SKM-1 treated with dmso at 0.1 percent for 144 hours (cell line): ENCODE results near the gene PER2.
A peak's percentile ranks its signal among the peaks of the same experiment; 100 is the strongest.
"Not testable (repeated sequence)": the region's sequence is repeated elsewhere in the genome, so short reads cannot be mapped to it uniquely, and the experiment has no call there.

ENCODE experiments used
- DNase-seq: peaks from one replicate; lab custom pipeline; 2025; ENCODE audit not compliant: unreplicated experiment; lab: John Stamatoyannopoulos, UW

Gene PER2, protein sequence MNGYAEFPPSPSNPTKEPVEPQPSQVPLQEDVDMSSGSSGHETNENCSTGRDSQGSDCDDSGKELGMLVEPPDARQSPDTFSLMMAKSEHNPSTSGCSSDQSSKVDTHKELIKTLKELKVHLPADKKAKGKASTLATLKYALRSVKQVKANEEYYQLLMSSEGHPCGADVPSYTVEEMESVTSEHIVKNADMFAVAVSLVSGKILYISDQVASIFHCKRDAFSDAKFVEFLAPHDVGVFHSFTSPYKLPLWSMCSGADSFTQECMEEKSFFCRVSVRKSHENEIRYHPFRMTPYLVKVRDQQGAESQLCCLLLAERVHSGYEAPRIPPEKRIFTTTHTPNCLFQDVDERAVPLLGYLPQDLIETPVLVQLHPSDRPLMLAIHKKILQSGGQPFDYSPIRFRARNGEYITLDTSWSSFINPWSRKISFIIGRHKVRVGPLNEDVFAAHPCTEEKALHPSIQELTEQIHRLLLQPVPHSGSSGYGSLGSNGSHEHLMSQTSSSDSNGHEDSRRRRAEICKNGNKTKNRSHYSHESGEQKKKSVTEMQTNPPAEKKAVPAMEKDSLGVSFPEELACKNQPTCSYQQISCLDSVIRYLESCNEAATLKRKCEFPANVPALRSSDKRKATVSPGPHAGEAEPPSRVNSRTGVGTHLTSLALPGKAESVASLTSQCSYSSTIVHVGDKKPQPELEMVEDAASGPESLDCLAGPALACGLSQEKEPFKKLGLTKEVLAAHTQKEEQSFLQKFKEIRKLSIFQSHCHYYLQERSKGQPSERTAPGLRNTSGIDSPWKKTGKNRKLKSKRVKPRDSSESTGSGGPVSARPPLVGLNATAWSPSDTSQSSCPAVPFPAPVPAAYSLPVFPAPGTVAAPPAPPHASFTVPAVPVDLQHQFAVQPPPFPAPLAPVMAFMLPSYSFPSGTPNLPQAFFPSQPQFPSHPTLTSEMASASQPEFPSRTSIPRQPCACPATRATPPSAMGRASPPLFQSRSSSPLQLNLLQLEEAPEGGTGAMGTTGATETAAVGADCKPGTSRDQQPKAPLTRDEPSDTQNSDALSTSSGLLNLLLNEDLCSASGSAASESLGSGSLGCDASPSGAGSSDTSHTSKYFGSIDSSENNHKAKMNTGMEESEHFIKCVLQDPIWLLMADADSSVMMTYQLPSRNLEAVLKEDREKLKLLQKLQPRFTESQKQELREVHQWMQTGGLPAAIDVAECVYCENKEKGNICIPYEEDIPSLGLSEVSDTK (N-terminal part only)

DNA sequence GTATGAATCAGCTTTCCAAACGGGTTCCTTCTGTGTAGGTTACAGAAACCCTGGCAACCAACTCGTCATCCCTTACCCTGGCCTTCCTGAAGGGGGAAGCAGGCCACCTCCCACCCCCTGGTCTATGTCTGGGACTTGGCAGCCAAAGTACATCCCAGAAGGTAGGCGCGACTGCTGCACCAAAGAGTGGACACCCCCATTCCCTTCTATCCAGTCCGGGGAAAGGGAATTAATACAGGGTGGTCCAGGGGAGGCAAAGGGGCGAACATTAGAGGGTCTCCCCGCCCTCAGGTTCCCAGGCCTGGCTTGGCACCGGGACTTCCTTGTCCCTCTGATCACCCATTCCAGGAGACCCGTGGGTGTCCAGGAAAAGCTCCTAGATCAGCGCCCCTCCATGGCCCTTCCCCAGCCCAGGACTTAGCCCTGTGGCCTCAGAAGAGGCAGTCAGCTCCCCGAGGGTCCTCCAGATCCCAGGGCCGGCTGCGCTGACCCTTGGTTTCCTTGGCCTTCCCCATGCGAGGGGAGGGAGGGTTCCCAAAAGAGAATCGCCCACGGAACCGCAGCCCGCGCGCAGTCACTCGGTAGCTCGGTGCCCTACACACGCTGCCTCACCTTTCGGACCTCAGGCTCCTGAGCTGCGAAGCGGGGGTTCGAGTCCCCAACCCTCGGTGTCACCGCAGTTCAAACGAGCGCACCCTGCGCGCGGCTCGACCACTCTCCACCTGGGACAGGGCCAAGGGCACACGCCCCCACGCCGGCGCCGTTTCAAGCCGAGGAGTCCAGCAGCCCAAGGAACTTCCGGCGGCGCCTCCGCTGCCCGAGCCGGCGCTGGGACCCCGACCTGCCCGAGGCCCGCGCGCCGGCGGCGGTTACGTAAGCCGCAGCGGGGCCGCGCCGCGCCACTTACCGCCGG, at the start of gene PER2:
PER2 (minus strand) TSS at position 874 of the 913 bp plus-strand sequence. CDS start 10,674 bp downstream, outside the sequence.
- DNase-seq: peak; percentile 75

DNA sequence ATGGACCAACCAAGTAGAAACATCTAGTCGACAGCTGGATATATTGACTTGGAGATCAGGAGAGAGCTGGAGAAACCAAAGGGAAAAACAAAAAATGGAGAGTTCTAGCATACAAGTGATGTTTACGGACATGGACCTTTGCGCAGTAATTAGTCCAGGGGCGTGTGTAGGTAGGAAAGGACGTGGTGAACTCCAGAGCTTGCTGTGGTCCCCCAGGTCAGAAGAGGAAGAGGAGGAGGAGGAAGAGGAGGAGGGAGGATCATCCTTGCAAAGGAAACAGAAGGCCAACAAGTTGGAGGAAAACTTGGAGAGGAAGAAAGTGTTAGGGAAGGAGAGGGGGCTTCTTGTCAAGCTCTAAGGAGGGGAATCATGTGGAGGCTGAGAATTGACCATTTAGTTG, 49.4 kb upstream of the PER2 start:
- no peak for DNase-seq

DNA sequence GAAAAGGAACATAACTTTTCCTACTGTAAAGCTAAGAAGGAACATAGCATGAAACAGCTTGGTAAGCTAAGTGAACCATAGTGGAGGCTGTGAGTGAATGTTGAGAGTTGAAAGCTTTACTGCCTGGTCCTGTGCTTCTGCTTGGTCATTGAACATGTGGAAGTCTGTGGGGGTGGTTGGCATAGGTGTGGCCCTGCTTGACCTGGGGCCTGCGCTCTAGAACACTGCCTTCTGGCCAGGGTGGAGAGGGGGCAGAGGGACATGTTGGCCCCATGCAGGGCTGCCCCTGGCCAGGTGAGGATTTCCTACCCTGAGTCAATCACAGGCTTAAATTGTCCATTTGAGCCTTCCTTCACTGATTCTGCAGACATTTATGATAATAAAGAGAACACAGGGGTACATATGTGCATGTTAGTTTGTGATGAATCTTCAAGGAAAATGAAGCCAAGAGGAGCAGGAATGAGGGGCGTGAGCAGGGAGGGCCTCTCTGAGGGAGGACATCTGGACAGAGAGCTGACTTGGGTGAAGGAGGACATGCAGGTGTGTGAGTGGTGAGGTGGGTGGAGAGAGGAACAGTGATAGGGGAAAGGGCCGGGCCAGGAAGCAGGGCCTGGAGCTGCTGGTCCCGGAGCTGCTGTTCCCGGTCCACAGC, 48.5 kb upstream of the PER2 start:
- no peak for DNase-seq

DNA sequence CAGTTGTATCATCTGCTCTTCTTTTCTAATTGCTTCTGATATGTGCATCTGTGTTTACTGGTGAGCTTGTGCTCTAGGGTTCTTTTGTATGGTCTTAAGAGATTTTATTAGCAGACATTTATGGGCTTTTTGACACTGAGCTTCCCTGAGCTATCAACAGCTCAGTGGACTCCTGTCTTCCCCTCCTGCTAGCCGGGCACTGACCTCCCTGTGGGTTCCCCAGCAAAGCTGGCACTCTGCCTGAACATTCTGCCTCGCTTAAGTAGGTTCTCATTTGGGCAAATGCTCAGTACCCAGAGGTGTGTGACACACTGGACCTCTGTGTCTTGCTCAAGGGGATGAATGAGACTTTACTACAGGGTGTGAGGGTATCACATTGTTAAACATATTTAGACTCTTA, 47.7 kb upstream of the PER2 start:
- no peak for DNase-seq

DNA sequence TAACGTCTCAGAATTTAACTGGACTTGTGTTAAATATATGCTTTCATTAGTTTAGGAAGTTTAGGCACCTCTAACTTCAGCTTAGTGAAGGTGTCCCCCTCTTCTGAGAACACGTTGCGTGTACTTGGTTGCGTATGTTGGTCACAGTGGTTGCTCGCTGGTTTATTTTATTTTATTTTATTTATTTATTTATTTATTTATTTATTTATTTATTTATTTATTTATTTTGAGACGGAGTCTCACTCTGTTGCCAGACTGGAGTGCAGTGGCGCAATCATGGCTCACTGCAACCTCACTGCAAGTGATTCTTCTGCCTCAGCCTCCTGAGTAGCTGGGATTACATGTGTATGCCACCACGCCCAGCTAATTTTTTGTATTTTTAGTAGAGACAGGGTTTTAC, 47.2 kb upstream of the PER2 start:
- DNase-seq: not testable (repeated sequence)

DNA sequence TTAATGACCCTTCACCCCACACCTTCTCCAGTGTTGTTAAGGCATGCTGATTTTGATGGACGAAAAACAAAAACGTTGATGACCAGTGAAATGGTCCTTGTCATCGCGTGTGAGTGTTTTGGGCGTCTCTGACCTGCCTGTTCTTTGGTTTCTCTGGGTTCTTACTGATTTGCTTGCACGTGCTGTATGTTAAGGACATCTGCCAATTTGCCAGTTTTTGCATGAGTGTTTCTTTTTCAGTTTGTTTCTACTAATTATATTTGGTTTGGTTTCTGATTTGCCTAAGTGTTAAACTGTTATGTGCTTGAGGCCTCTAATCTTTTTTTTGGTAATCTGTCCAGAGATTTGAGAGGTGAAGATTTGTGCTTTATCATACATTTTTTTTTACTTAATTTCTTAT, 46.5 kb upstream of the PER2 start:
- no peak for DNase-seq

DNA sequence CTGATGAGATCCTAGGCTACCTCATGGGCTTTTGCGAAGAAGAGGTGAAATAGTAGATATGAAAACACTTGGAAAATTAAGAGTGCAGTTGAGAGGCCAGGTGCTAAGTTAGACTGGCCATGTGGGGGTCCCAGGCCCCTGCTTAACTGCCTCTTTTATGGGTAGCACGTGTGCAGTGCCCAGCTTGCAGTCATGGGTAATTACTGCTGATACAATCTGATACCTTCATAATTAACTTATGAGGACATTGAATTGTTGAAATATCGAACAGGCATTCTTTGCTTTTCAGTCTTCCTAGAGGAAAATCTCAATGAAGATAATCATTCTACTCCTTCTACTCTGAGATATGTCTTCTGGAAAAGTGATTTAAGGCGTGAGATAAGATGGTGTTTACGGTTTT, 43.5 kb upstream of the PER2 start:
- DNase-seq: no peak

DNA sequence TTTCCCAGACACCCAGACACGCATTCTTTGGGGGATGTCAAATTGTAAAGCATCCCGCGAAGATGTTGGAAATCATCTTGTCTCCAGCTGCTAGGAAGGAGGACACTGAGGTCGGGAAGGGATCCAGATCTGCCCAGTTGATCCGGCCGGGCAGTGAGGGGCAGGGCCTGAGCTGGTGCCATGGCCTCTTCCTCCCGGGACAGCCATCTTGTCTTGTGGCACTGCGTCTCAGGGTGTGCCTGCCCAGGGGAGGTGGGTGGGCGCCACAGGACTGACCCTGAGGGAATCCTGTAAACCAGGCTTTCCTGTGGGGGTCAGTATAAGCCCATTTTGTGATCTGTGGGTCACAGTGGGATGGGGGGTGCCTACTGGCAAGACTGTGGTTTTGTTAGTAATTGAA, 42.0 kb upstream of the PER2 start:
- no peak for DNase-seq

DNA sequence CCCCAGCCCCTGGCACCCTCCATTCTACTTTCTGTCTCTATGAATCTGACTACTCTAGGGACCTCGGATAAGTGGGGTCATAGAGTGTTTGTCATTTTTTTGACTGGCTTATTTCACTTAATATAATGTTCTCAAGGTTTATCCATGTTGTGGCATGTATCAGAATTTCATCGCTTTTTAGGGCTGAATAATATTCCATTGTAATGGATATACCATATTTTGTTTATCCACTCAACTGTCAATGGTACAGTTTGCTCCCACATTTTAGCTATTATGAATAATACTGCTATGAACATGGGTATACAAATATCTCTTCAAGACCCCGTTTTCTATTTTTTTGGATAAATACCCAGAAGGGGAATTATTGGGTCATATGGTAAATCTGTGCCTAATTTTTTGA, 39.3 kb upstream of the PER2 start:
- DNase-seq: no peak

DNA sequence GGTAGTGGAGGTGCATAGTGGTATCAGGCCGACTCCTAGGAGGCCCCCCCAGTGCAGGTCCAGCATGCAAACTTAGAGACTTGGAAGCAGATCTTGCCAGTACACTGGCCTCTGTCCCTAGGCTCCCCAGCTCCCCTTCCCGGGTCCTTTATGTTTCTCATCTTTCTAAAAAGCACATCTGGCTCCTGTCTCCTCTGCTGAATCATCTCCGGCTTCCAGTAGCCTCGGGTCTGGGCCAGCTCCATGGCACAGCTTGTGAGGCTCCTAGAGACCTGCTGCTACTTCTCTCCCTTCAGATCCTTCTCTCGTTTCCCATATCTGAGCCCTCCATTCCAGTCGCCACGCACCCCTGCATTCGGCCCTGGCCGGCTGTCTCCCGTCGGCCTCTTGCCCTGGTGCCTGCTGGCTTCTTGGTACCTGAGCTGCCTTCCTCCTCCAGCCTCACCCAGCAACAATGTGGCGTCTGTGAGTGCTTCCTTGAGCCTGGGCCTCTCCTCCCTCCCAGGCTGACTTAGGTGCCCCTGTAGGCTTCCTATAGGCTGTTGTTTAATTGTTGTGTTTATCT, 38.5 kb upstream of the PER2 start:
- DNase-seq: no peak

DNA sequence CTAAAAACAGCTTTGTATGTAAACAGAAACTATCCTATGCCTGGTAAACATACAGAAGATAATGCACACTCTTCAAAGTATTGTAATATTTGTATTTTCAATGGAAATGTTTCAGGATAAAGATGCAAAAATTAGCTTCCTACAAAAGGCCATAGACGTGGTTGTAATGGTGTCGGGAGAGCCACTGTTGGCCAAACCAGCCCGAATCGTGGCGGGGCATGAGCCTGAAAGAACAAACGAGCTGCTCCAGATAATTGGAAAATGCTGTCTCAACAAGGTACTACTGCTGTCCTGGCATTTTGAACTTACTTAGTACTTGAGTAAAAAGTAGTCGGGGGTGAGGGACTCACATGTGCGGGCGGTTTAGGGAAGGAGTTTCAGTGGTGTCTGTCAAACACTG, 37.3 kb upstream of the PER2 start:
- DNase-seq: no peak

DNA sequence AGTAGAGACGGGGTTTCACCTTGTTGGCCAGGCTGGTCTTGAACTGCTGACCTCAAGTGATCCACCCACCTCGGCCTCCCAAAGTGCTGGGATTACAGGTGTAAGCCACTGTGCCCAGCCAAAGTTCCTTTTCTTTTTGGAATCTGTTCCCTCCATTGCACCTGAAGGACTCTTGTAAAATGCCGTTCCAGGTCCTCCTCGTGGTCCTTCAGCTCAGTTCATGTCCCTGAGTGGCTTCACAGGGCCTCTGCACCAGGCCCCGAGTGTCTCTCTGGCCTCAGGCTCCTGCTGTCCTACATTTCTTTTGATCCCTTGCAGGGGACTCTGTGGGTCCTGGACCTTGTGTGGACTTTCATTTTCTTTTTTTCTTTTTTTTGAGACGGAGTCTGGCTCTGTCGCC, 35.8 kb upstream of the PER2 start:
- DNase-seq: not testable (repeated sequence)

DNA sequence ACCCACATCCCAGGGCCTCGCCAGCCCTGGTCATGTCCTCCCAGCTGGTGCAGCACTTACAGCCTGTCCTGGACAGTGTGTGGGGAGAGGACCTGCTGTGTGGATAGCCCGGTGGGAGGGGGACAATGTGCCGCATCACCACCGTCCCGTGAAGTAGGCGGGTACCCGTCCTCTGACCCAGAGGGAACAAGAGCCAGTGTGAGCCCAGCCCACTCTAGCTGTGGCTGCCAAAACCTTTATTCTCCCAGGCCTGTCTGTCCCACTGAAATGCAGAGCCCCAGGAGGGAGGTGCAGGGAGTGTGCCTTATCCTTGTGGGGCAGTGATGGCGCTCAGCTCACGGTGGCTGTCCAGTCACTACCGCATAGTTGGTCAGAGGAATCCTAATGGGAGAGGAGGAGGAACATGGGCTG, 33.6 kb upstream of the PER2 start:
- DNase-seq: no peak

DNA sequence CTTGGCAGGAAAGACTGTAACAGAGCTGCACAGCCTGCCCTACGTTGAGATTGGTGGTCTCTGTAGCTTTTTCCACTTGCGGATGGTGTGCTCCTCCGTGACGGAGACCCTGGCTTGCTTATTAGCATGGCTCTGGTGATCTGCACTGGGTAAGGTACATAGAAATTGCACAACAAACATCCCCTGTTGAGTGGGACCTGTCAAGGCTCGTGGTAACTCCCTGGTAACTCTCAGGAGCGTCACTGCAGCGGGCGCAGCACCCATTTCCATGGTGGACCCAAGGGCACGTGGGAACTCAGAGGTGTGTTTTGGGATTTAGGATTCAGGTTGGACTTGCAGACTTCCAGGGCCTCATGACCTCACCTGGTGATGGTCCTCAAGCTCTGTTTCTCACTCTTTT, 33.1 kb upstream of the PER2 start:
- no peak for DNase-seq

DNA sequence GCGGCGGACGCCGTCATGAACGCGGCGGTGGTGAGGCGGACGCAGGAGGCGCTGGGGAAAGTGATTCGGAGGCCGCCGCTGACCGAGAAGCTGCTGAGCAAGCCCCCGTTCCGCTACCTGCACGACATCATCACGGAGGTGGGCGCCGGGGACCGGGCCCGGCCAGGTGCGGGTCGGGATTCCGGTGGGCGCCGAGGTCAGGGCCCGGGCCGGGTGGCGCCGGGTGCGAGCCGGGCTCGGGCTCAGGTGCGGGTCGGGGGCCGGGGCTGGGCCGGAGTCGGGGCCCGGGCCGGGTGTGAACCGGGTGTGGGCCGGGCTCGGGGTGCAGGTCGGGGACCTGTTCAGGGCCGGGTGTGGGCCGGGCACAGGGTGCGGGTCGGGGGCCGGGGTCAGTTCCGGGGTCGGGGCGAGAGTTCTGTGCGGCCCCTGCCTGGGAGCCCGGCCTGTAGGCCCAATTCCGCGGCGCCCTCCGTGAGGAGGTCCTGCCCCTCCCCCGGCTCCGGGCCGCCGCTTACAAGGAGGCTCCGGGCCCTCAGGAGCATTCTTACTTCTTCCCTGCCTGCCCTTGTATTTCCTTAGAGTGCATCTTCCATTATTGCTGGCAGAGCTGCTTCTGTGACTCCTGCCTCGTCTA, 32.4 kb upstream of the PER2 start:
- DNase-seq: no peak

DNA sequence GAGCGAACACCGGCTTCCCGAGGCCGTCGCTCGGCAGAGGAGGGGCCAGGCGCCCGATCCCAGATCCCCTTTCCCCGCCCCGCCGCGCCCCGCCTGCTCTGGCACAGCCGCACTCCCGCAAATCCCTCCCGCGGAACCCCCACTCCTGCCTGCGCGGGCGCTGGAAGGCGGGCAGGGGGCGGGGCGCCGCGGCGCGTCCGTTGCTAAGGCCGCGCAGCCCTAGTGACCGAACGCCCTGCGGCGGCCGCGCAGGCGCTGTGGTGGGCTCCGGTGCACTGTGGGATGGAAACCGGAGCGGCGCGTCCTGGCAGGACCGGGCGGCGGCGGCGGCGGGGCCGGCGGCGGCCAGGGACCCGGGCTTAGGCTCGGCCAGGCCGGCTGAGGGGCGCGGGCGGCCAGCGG, 31.8 kb upstream of the PER2 start, which contains the start of gene TRAF3IP1:
TRAF3IP1 (plus strand) TSS at position 273 of the 402 bp plus-strand sequence. CDS start 145 bp downstream, outside the sequence.
- DNase-seq: peak; percentile 74

DNA sequence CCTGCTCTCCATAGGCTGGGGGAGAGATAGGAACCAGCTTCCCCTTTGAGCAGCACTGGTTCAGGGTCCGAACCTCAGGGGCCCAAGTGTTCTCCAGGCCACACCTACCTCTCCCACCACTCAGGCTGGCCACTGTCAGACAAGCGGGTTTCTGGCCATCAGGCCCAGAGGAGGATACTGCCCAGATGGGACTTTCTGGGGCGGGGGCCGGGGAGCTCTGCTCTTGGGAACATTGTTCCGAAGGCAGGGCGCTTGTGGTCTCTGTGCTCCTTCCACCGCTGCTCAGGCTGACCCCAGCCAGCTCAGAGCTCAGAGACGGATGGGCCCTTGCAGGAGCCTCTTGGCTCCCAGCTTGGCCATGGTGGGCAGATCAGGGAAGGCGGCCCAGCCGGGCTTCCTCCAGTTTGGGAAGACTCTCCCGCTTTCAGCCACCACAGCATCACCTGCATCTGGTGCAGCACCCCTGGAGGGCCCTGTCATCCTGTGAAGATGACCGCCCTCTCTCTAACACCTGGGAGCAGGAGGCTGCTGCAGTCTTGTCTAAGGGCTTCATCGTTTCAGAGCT, 26.7 kb upstream of the PER2 start:
- no peak for DNase-seq

DNA sequence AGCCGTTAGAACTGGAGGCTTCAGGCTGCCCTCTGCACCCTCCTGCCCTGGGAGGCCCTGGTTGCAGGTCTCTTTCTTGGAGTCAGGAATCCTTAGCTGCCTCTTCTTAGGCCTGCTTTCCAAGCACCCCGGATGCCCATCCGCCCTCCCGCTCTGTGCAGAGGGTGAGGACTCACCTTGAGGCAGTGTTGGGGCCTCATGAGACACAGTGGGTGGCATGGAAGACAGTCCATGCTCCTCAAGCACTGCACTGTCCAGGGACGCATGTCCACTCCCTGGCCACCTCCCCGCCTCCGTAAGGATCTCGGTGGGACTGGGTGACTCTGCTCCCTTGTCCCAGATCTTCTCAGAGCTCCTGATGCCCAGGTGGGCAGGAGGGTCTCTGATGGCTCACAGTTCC, 26.2 kb upstream of the PER2 start:
- DNase-seq: no peak

DNA sequence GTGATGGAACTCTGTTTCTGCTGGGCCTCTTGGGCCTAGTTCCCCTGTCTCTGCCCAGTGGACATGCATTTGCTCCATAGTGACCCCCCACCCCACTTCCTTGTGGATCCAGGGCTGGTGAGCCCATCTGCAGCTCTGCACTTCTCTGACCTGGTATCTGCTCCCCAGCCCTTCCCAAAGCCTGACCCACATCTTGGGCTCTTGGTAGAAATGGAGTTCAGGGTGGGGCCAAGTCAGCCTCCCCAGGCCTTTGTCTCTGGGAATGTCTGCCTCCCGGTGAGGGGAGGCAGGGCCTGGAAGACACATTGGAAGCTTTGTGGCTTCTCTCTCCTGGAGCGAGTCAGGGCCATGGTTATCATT, 25.6 kb upstream of the PER2 start:
- no peak for DNase-seq
